ENCODE results near the gene STRADA.

- TF ChIP-seq CTCF (IDR thresholded peaks at IDR 0.05) (no peak), POLR2A (IDR thresholded peaks at IDR 0.05) (no peak)
Observed at GRCh38 chr17:63692195-63692816, 49.3 kb downstream of the STRADA start.
